ENCODE data around the gene TBX5.

The TBX5 gene

DNA sequence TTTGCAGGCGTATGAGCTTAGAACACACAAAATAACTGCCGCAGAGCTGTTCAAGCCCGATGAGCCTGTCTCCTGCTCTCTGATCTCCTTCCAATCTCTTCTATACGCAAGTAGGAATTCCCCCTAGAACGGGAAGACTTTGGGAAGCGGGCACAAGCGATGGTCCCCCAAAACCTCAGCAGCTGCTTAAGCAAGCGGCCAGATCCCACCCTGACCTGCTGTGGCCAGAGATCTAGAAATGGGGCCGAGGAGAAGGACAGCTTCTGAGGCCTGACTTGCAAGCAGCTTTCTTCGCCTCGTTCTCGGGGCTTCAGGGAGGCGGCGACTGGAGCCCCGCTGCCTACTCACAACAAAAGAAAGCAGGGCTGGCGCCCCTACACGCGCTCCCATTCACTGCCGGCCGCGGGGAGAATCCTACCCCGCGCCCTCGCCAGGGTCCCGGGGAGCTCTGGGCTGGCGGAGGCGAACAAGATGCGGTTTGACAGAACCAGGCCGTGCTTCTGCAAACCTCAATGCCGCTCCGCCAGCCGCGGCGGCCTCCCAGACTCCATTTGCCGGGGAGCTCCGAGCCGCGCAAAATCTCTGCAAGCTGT lies 922 bp downstream of the TBX5 start:
- no peak for DNase-seq

DNA sequence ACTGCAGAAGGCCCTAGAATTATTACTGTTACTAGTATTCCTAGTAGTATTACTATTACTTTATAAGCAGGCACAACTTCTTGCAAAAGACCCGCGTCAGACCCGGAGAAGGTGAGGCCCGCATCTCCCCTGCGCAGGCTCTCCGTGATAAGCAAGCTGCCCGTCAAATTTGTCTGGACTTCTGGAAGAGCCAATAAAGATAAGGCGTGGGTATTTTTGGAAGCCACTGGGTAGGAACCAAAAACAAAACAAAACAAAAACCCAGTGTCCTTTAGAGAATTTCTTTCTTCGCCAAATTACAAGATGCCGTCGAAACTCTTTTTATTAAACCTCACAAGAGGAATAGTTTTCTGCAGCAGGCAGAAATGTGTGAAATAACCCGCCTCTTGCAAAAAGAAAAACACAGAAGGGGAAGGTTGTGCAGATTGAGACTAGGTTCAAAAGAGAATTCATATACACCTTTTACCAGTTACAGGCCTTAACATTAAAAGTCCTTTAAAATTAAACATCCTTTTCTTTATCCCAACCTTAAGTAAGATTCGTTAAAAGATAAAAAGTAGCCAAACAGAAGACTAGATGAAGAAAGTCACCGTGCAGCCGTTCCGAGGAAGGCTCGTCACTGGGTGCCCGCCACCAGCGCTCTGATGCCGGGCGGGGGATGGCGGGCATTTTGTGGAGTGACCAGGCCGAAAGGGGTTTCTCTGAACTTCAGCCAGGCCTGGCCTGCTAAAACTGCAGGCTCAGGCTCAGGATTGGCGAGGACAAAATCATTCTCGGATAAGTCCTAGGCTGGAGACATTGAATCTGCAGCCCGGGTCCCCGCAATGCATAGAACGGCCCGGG lies 1.6 kb downstream of the TBX5 start:
- no peak for DNase-seq

DNA sequence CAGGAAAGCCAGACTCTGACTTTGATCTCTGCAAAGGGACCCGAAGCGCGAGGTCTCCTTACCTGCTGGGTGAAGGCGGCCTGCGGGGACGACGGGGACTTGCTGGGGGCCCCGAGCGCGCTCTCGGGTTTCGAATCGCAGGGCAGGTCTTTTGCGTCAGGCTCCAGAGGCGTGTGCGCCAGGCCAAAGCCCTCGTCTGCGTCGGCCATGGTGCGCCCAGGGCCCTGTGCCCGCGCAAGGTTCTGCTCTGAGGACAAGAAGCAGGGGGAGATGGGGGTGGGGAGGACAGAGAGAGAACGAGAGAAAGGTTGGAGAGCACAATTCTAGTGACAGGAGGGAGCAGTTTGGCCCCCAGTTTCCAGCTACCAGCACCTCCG lies 2.3 kb downstream of the TBX5 start:
- DNase-seq: no peak

DNA sequence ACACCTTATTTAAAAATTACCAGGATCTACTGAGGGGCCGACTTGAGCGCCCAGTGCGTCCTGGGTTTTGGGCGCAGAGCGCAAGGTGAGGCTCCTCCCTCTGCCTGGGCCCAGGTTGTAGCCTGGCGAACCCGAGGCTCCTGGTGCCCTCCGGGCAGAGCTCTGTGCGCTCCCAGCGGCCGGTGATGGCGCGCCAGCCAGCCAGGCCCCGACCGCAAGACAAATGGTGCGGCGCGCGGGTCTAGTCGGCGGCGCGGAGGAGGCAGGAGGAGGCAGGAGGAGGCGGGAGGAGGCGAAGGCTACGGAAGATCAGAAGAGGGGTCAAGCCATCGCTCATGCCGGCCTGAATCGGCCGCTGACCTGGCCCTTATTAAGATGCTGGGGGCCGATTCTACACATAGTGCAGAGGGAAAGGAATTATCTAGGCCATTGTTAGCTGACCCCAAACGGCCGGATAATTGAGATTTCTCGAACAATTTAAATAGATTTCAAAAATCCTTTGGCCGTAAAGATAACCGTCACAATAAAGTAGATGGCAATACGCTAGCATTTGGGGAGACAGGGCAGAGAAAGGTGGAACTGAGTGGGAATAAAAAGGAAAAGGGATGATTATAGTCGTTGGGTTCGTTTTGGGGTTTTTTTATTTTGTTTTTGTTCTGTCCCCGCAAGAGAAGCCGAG lies 2.8 kb downstream of the TBX5 start:
- DNase-seq: no peak

DNA sequence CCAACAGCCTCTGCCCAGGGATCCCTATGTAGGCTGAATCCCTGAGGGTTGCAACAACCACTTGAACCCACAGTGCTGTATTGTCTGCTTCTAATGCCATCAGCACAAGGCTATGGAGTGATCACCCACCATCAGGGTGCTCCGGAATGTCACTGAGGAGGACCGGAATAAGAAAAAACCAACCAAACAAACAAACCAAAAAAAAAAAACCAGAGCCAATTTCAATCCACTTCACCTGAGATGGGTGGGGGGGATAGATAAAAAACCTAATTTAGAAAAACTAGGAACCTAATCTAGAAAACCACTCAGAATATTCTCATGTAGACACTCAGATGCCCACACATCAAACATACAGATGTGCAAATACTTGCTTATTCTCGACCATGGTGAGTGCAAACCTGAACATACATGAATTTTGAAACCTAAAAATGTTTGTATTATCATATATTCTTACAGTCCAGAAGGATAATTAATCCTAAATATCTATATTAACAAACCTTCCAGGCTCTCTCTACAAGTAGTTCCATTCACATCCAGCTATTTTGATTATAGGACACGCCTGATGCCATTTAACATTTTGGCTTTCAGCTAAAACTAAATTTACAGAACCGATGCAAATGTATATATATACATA lies 3.7 kb downstream of the TBX5 start:
- DNase-seq: no peak

DNA sequence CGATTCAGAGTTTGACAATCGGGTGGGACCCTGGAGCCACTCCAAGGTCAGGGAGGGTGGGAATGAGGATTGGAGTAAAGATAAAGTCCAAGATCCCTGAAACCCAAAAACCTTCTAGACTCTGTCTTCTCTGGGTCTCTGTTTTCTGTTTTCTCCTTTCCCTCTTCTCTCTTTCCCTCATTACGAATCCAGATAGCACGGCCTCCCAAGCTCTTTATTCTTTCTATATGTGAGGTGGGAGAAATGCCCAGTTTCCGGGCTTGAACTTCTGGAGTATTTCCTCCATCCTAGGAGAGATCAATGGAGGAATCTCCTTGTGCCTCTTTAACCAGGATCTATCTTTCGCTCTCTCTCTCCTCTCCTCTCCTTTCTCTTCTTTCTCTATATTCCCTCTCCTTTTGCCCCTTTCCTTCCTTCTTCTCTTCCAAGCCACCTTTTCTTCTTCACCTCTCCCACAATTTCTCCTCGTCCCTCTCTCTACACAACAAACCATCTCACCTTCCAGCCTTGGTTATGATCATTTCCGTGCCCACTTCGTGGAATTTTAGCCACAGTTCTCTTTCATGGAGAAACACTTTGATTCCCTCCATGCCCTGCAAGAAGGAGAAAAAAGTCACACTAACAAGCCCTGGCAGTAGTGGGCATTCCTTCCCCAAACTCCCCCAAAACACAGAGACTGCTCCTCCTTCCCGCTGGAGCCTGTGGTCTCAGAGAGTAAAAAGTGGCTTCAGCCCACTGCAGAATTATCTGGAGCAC lies 4.4 kb downstream of the TBX5 start:
- DNase-seq: no peak

DNA sequence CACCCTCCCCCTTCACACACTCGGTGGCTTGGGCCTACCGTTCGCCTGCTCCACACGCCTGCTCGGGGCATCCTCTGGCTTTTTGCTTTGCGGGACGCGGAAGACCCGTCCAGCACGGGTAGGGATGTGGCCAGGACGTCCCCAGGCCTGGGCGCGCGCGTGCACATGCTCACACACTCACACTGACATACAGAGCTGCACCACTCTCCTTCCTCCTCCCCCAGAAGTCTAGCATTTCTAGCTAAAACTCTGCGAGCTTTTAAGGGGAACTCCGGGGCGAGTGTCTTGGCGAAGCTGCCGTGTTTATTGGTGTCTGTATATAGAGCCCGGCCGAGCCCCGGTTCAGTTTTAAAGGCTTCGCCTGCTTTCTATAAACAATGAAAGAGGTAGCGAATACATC lies 5.0 kb downstream of the TBX5 start:
- no peak for DNase-seq

DNA sequence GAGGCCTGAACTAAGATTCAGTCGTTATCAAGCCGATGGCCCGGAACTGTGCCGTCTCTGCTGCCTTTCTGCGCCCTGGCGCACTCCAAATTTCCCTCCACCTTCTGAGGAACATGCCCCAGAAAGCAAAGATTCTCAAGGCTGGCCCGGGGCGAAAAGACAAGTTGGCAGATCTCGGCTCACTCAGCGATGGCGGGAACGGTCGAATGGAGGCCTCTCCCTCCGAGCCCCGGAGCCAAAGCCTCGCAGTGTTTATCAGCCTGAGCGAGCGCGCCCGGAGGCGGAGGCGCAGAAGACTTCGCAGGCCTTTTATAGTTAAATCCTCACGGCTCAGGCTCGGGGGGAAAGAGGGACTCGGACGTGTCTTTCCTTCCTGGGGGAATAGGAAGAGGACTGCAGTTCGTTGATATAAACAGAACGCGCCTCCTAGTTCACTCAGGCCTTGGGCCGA lies 5.6 kb downstream of the TBX5 start:
- no peak for DNase-seq

DNA sequence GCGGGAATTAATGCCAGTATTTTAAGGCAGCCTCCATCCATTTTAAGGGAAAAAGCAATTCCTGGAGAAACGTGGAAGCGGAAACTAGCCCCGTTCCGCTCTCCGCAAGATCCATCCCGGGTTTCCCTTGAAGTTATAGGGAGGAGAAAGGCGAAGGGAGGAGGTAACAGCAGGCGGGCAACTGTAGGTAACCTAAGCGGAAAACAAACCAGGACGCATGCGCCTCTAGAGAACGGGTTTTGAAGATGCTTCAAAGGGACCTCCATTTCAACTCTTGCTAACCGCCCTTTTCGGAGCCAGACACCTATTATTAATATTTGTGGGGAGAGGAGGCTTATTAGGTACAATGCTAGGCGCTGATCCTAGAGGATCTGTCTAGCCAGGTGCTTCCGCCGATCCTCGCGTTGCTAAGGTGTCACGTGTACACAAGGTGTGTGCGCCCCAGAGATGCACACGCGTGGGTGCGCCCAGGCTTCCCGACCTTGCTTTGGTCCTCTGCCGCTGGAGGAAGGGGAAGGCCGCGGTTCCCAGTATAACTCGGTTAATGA lies 6.2 kb downstream of the TBX5 start:
- no peak for DNase-seq

DNA sequence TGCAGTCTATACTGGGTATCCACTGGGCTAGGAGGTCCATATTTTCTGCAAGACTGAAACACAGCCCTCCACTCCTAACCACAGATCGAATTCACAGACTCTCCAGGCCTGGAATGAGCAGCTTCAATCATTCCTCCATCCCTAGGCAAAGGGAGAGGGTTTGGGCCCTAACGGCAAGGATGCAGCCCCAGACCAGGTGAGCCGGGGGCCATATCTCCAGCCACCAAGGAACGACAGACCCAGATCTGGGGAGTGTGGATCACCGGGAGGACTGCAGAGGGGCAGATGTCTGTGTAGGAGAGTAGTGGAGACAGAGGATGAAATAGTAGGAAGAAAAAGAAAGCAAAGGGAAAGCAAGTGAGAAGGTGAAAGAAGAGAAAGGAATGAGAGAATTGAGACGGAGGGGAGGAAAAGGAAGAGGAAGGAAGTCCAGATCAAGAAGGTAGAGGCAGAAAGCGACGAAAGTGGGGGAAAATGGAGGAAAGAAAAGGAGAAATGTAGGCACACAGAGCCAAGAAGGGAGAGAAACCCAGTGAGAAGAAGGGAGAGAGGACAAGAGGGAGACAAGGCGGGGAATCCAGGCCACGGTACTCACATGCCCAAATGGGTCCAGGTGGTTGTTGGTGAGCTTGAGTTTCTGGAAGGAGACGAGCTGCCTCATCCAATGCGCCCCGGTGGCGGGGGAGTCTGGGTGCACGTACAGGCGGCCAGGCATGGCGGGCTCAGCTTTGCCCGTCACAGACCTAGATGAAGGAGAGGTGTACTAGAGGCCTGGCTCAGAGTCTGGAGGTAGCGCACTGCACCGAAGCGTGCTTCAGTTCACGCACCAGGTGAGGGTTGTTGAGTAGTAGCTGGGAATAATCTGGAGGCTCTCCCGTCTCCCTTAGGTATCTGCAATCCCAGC lies 7.7 kb downstream of the TBX5 start:
- DNase-seq: no peak

DNA sequence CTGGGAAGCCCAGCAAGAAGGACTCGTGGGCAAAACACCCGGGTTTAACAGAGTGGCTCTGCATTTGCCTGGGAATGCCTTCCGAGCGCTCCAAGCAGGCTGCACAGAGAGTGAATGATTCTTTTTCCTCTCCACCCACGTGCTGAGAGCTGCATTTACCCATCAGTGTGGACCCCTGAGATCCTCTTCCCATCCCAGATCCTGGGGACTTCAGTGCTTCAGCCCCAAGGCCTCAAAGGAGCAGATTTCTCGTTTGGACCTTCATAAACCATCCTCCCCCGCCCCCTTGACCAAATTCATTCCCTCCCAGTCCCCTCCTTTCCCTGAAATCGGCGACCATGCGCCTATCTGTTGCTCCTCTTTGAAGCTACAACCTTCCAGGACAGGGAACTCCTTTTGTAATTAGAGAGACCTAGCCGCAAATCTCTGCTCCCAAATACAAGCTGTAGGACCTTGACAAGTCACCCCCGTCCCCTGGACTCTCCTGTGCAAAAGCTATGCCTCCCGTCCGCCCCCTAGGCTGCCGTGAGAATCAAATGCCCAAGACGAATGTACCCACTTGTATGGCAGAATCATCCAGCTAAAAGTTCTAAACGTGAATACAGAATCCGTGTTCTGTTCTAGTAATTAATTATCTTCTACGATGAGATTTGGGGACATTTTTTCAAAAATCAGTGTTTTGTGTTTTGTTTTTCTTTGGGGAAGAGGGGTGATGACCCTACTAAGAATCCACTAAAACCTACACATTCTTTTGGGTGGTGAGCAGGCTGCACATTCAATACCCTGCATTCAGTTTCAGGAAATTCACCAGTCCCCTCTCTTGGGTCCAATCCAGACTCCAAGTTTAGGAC lies 8.8 kb downstream of the TBX5 start:
- no peak for DNase-seq

DNA sequence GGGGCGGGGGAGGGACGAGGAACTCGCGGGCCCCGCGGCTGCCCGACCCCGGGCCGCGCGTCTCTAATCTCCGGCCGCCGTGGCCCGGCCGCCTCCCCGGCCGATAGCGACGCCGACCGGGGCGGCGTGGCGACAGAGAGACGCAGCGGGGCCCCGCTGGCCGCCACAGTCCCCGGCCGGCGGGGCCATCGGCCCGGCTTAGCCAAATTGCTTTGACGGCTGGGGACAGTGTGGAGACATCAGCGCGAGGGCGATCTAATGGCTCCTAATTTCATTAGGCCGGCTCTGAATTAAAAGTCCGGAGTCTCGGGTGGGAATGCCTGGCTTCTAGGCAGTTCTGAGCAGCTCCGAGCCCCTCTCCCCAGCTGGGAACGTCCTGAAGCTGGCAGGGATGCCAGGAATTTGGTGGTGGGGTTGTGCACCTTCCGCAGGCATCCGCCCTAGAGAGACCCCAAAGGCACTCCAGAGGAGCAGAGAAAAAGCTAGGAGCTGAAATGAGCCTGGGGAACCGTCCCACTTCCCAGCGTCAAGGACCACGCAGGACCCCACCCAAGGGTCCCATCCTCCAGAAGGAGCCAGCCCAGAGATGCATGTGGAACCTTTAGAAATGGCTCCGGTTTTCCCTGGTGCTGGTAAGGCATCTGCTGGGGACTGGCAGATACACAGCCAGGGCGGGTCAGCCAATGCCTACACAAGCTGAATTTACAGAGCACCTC lies 9.6 kb downstream of the TBX5 start:
- DNase-seq: no peak

DNA sequence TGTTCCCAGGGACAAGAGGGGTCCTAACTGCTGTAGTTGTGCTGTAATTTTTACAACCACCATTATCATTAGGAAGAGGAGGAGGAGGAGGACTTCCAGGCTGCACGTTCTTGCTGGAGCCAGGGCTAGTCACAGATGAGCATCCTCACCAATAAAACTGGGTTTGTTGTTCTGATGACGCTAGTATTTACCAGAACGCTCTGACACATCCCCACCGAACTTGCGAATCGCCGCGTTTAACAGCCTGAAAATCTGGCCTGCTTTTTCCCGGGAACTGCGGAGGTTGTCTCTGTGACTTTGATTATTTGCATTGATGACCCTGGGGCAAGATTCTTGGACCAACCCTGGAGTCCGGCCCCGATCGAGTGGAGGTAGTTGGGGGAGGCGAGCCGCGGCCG lies 10.2 kb downstream of the TBX5 start:
- DNase-seq: no peak

DNA sequence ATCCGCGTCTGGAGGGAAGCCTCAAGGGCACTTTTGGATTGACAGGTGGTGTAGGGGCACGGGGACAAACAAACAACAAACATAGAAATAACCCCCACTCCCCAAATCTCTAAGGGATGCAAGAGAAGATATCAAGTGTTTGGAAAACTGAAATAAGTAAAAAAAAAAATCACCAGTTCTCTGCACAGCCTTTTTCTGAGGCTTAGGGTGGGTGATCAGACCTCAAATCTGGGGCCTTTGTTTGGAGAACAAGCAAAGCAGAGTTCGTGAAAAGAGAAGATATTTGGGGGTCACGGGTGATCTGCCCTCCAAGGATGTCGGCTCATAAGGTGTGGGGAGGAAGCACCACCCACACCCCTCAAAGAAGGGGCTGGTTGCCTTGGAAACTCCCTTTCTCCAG lies 10.7 kb downstream of the TBX5 start:
- DNase-seq: no peak

DNA sequence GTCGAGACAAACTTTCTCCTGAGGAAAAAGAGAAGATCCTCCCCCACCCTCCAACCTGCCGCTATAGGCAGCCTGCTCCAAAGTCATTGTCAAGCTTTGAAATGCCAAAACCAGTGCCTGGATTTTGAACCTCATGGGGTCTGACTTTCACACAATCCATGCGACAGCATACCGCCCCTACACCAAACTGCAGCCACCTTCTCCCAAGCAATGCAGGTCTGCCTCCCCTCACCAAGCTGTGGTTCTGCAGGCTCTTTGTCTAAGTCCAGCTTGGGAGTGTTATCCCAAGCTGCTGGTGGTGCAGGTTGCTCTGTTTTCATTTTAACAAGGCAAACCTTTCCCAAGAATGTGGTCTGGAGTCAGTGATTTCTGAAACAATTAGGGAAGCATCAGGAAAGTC lies 12.4 kb downstream of the TBX5 start:
- no peak for DNase-seq

DNA sequence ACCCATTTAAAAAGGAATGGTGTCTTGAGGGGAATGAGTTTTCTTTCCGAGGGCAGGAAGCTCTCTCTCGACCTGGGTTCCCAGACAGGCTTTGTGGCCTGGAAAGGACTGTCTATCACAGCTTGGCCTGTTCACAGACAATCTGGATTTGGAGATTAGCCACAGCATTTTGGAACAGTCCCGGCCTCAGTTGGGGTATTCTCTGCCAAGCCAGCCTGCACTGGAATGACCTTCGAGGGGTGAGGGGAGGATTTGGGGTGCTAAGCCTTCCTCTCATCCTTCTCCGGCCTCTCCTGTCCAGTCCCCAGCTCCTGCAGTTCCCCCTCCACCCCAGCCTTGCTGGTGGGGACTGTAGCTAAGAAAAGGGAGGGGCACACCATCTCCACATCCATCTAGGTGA lies 13.0 kb downstream of the TBX5 start:
- DNase-seq: no peak

DNA sequence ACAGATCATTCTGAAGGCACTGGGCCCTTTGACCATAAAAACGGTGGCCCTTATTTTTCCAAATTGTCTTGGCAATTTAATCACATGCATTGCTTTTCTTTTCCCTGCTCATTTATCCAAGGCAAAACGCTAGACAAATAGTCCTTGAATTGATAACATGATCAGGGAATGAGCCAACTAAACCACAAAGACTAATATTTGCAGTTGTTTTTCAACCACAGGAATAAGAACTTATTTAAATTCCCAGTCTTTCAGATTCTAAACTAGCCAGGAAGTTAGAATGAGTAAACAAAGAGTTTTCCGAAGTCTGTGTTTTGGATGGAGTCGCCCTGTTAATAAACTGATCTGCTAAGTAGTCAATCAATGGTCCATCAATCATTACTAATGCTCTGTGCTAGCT lies 14.9 kb downstream of the TBX5 start:
- no peak for DNase-seq

DNA sequence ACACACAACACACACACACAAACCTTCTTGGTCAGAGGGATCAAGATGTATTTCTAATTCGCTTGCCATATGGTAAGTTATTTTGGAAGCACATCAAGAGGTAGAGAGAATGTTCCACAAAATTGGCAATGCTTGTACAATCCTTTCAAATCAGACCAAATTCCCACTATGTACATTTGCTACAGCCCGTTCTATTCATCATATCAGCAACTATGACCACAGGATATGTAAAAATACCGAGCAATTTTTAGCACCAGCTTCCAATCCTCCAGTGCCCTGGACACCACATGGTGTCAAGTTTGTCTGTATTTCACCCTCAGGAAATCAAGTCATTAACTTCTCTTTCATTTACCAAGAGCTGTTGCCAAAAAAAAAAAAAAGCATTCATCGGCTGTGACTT lies 21.2 kb downstream of the TBX5 start:
- DNase-seq: no peak

DNA sequence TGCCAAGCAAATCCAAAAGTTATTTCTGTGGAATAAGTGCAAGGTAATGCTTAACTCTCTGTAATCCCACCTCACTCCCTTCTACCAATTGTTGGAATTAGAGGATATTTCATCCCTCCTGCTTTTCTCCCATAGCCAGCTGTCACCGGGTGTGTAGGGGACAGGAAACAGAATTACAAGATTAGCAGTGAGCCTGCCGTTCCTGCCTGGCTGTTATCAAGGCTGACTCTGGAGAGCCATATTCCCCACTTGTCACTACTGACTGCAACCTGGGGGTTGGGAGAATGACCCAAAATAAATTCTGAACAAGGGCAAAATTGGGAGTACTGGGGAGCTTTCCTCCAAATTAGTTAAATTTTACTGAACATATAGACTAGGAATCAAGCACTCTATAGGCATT lies 24.8 kb downstream of the TBX5 start:
- DNase-seq: no peak

DNA sequence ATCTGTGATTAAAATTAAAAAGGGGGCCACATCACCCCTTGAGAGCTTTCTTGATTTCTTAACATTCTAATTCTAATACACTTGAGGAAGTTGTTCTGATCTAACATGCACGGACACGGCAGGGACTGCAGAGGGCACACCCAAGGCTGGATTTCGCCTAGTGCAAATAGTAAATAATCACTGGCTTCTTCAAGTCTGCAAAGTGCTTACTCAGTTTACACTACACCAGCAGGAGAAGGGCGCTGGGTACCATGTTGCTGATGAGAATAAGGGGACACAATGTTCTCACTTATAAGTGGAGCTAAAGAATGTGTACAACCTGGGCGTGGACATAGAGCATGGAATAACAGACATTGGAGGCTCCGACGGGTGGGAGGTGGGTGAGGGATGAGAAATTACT lies 34.2 kb downstream of the TBX5 start:
- DNase-seq: no peak
